T-helper 1 cell treated with Interleukin-12 subunit alpha and Interleukin-12 subunit beta and Interleukin-4 antibody, amounts not matched to agents 30 ng/mL and 1 ng/mL, for 36 hours (primary cell): ENCODE data around the gene MET. TPM values are rescaled to one million over a fixed set of nuclear protein-coding genes. Genes with fewer than 3 reads are reported as not detected.
"Not testable (repeated sequence)": the region's sequence is repeated elsewhere in the genome, so short reads cannot be mapped to it uniquely, and the experiment has no call there.

Source experiments
- intact Hi-C: fragments of 100-400 bp; cut with micrococcal nuclease; formaldehyde crosslinking; loops from one replicate; pipeline ENCODE4 v1.15.1; 2024
- total RNA-seq: library from RNA; stranded (reverse); gene quantifications from 2 replicates; pipeline ENCODE4 v1.2.3, GENCODE V29; 2022

The MET gene
- total RNA-seq, 1 donor from 2014 or later: 0.71 TPM

DNA sequence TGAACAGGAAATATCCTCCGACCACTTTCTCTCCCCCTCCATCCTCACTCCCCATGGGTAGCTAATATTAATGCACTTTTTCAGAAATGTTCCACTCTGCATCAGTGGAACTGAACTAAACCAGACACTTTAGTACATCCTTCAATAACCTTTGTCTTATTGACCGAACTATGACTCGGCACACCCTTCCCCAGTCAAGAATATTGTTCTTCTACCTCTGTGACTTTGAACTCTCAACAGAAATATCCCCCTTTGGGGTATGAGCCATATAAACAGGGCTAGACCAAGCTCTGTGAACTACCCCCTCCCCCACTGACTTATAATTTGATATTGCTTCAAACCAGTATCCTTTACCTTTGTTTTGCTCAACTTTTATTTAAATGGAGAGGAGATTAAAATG lies 132.5 kb downstream of the MET start:
- intact Hi-C loops: no loop called here

GRCh38 chr7:116805100-116805544 lies 133.1 kb downstream of the MET start:
- intact Hi-C loops: no loop called here

- intact Hi-C loops: no loop called here
Measured at GRCh38 chr7:116806046-116806944, 134.3 kb downstream of the MET start.

GRCh38 chr7:116807011-116807560 lies 135.1 kb downstream of the MET start:
- intact Hi-C loops: no loop called here

DNA sequence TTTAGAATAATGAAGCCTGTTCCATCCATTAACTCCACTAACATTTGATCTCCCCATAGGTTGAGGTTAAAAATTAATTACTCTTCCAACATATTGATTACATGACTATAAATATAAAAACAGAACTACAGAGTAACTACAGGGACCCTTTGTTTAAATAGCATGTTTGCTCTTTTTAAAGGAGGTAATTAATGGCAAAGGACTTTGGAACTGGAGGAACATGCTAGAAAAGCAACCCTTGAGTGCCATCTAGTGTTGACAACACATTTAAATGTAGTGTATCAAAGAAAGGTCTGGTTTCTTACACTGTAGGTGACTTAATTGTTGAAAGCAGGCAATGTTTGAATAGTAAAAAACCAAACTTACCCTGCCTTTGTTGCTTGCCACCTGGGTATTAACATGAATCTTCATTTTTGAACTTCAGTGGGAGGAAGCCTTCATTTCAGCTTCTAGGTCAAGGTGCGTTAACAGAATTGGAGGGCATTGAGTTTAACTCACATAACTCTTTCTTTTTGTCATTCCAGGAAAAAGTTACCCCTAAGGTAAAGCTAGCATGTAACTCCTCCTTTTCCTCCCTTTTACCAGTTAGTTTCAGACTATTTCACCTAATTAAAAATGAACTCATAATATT lies 137.8 kb downstream of the MET start:
- intact Hi-C loops: loop anchor here (1.0 to 2.0 kb wide), 6 partner anchors 138 to 671 kb away; no protein-coding TSS in a partner anchor

DNA sequence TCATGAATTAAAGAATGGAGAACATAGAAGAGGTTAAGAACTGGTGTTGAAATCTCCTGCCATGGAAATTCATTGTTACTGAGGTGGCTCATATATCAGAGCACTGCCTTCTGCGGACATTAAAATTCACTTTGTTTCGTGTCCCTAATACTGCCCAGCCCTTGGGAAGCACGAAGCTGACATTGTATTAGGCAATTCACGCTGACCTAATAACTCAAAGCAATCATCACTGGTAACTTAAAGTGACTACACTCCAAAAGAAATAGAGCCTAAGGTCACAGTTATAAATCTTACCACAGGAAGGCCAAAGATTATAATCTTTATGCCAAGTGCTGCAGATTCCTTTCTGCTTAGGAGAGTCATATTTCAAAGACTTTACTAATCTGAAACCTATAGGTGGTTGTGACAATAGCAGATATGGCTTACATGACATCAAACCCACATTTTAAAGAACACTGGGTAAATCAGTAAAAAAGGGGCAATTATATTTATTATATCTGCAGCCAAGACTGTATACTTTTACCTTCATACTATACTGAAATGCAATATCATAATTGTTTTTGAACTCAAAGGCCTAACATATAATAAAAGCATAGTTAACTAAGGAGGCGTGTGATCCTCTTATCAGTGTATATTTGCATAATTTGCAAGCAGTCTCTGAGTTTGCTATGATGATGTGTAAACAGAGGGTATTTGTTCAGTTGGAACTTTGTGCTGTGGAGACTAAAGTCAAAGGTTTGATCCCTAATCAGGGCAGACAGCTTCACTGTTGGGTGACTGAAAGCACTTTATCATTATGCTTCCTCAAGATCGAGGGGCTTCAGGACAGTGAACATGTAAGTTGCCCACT lies 138.5 kb downstream of the MET start:
- intact Hi-C loops: loop anchor here (2.0 kb wide), 1 partner anchor 284 kb away; no protein-coding TSS in a partner anchor

DNA sequence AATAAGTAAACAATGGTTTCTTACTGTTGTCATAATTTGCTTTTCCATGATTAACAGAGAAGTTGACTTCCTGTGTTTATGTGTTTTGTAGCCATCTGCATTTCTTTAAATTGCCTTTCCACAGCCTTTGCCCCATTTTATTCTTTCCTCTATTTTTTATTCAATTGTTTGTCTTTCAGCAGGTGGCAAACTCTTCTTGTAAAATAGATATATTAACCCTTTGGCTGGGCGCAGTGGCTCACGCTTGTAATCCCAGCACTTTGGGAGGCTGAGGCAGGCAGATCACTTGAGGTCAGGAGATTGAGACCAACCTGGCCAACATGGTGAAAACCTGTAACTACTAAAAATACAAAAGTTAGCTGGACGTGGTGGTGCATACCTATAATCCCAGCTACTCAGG lies 139.8 kb downstream of the MET start:
- intact Hi-C loops: loop anchor here (2.0 kb wide), 1 partner anchor 285 kb away; no protein-coding TSS in a partner anchor

DNA sequence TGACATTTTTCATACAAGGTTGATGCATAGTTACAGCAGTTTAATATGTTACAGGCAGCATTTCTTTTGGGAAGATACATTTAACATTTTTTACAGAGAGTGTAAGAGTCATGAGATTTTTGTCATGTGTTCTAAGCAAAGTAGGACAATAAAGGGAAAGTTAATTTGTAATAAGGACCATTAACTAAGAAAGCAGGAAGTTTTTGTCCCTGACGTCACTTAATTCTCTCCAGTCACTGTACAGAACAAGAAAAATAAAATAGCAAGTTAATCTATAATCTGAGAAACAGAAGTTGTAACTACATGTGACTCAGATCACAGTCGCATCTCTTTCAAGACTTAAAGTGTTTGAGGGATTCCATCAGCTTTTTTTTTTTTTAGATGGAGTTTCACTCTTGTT lies 140.9 kb downstream of the MET start:
- intact Hi-C loops: no loop called here

DNA sequence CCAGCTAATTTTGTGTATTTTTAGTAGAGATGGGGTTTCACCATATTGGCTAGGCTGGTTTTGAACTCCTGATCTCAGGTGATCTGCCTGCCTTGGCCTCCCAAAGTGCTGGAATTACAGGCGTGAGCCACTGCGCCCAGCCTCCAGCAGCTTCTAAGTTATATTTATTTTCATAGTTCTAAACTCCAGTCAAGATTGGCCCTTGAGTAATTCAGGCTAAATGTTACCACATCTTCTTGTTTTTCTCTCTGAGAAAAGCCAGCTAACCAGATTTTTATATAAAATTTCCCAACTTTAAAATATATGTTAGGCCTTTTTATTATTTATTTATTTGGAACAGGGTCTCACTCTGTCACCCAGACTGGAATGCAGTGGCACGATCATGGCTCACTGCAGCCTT lies 141.4 kb downstream of the MET start:
- intact Hi-C loops: not testable (repeated sequence)

- intact Hi-C loops: no loop called here
Measured at GRCh38 chr7:116815041-116815440, 143.0 kb downstream of the MET start.

GRCh38 chr7:116820149-116820548 lies 148.2 kb downstream of the MET start:
- intact Hi-C loops: no loop called here

GRCh38 chr7:116821647-116822046 lies 149.7 kb downstream of the MET start:
- intact Hi-C loops: not testable (repeated sequence)

DNA sequence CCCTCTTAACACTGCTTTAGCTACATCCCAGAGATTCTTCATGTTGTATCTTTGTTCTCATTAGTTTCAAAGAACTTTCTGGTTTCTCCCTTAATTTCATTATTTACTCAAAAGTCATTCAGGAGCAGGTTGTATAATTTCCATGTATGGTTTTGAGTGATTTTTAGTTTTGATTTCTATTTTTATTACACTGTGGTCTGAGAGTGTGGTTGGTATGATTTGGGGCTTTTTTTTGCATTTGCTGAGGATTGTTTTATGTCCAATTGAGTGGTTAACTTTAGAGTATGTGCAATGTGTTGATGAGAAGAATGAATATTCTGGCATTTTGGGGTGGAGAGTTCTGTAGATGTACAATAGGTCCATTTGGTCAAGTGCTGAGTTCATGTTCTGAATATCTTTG lies 152.5 kb downstream of the MET start:
- intact Hi-C loops: no loop called here

GRCh38 chr7:116828281-116828680 lies 156.3 kb downstream of the MET start:
- intact Hi-C loops: no loop called here

DNA sequence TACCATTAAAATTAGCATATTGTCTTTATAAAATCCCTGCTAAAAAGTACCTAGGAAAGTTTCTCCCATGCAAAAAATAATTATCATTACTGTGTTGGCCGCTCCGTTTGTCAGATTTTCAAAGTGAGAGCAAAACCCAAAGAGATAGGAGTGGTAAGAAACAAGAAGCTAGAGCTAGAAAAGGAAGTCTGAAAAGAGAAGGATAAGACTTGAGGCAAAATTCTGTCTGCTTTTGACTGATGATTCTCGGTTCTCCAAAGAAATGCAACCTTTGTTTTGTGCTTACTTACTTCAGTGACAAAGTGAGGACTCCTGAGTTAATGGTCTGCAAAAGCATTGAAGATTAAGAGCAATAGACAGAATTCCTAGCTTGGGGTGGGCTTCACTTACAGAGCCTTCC lies 157.0 kb downstream of the MET start:
- intact Hi-C loops: no loop called here

DNA sequence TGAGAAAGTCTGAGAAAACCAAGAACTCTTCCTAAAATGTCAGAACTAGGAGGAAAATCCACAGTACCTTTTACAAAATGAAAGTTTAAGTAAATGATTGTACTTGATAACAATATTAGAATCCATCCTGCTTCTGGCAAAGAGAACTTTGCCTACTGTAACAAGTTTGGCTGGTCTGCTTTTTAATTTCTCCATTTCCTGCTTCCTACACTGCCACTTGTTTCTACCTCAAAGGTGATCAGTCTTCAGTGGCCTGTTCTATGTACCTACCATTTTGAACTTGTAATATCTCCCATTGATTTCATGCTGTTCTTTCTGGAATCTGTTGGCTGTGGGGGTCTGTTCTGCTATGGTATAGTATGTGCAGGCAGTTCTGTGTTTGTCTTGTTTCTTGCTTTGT lies 157.5 kb downstream of the MET start:
- intact Hi-C loops: no loop called here

- intact Hi-C loops: no loop called here
Measured at GRCh38 chr7:116832692-116833091, 160.7 kb downstream of the MET start.

DNA sequence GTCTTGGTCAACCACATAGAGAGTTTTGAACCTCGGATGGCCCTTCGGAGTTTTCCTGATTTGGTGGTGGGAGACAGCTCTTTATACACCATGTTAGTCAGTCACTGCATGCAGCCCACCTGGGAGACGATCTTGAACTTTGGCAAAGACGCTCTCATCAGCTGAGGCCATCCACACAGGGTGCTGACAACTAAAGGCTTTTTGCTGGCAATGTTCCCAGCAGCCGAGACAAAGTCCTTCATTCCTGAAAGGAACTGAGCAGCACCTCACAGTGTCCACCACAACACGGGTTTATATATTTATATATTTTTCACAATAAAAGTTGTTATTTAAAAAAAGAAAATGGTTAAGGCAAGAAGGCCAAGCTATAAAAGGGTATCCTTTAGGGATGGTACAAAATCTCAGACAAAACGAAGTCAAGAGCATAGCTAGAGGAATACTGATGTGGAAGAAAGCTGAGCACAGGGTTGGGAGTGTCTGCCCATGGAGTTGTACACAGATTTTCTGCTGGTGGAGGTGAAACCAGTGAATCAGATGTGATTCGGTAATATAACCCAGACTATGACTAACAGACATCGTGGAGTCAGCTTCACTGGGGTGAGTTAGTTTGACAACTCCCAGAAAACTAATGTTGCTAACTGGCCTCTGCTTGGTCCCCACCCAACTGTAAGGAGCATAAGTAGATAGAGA lies 163.0 kb downstream of the MET start:
- intact Hi-C loops: no loop called here

DNA sequence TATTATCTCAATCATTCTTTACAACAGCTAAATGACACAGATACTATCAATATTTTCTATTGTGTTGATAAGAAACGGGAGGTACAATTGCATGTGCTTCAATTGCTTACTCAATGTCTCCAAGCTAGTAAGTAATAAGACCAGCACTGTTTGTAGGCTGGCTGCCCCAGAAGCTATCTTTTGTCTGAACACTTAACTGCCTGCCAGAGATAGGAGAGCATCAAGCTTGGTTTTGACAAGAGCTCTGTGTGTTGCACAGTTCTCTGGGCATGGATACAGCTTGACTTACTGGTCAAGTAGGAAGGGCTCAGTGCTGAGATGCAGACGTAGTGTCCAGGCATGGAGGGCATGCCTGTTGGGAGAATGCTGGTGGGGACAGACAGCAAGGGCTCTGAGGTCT lies 164.1 kb downstream of the MET start:
- intact Hi-C loops: no loop called here

- intact Hi-C loops: no loop called here
Measured at GRCh38 chr7:116836911-116837310, 164.9 kb downstream of the MET start.

DNA sequence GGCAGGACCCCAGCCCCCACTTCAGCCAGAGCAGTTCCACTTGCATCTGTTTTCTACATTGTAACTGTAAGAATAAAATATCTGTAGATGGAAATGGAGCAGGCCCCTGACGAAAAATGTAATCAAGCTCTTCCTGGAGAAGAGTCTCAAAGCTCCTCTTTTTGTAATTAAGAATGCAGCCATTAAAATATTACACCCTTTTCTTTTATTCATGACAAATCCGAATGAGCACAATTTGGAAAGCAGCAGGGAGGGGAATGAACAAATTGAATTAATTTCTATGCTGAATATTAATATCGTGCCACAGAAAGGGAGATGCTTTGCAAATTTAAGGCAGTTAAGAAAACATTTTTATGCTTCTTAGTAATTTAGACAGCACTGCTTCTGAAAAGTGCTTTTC lies 165.6 kb downstream of the MET start:
- intact Hi-C loops: no loop called here
